Suprapubic skin (tissue), 4 donors: ENCODE results near the gene KDM2B.

ENCODE experiments used
- CTCF ChIP-seq, 2 donors: fragments of 200-600 bp in 1 of 2; fragments of 450-650 bp in 1 of 2; sonication (generic) in 1 of 2; IDR thresholded peaks; one replicate each; pipeline ENCODE4 v1.5.1; 2016 to 2019; ENCODE audit warnings: antibody characterized with exemption in 2 of 2, mild to moderate bottlenecking in 1 of 2, moderate library complexity in 1 of 2
- EP300 ChIP-seq: sonication (generic); formaldehyde crosslinking; IDR thresholded peaks from one replicate; pipeline ENCODE4 v1.6.1; 2017; ENCODE audit warnings: antibody characterized with exemption
- POLR2A ChIP-seq, 2 donors: fragments of 450-650 bp; IDR thresholded peaks; one replicate each; pipeline ENCODE4 v1.6.1; 2017; ENCODE audit warnings: antibody characterized with exemption in 2 of 2, mild to moderate bottlenecking in 2 of 2, moderate library complexity in 2 of 2
- POLR2AphosphoS5 ChIP-seq, 3 donors: sonication (generic); formaldehyde crosslinking; IDR thresholded peaks; one replicate each; pipeline ENCODE4 v1.6.1; 2017; ENCODE audit warnings: antibody characterized with exemption in 3 of 3

DNA sequence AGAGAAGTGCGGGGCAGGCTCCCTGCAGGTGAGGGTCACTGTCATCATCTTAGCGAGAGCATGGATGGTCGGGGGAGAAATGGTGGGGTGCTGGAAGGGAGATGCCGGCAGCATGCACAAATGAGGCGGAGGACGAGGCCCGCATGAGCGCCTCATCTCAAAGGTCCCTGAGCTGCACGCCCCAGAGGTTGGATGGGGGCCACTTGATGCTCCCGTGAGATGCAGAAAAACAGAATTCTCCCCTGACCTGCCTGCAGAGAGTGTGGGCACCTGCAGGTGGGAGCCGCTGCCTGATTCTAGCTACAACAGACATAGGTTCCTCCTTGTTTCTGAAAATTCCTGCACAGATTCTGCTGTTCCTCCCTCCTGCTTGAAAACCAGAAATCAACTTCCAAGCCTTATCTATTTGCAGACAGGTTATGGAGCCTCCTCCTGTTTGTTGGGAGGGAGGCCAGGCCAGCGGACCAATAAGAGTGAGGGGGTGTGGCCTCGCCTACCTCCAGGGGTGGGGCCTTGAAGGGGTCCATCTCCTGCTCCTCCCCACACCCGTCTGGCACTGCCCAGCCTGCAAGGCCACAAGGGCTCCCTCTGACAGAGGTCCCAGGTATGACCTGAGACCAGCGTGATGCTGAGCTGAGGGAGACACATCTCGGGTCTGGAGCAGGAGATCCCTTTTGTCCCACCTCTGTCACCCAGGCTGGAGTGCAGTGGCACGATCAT is 67.2 kb downstream of the KDM2B start:
- TF ChIP-seq CTCF (IDR thresholded peaks at IDR 0.05): no peak
- TF ChIP-seq POLR2A (IDR thresholded peaks at IDR 0.05): no peak
- no peak for TF ChIP-seq POLR2AphosphoS5 (IDR thresholded peaks at IDR 0.05)
- TF ChIP-seq EP300: no peak
